Measurements from ENCODE around the gene TIMP2.
"Not testable (repeated sequence)": the region's sequence is repeated elsewhere in the genome, so short reads cannot be mapped to it uniquely, and the experiment has no call there.

TIMP2 gene

GRCh38 chr17:78904371-78904770 is 20.8 kb downstream of the TIMP2 start:
- Histone ChIP-seq H3K79me2 (ENCODE audit: insufficient read depth, low read depth) (peaks cover 42% of the 10 kb centered on the region), H4K20me1 (ENCODE audit: insufficient read depth) (no peaks in the 10 kb centered on the region; the same call in 1 of the 2 replicates), H3K4me3 (IDR thresholded peaks at IDR 0.05; ENCODE audit: insufficient read depth, low read depth, low read length) (no peak overlapping the region), H3K27ac (no peak overlapping the region), H3K4me2 (no peak overlapping the region), H3K27me3 (ENCODE audit: insufficient read depth, low read depth) (no peaks in the 10 kb centered on the region), H3K36me3 (ENCODE audit: insufficient read depth) (no peaks in the 10 kb centered on the region), H2AFZ (ENCODE audit: low read depth) (no peak overlapping the region), H3K4me1 (ENCODE audit: low read depth, poor library complexity, severe bottlenecking) (peaks cover 3% of the 10 kb centered on the region), H3K9ac (no peak overlapping the region)
- TF ChIP-seq CTCF (conservative IDR thresholded peaks at IDR 0.05; ENCODE audit: low read depth, low read length): no peak

- H2AFZ ChIP-seq (ENCODE audit: low read depth): no peak within 1 kb of the TSS
- H3K36me3 ChIP-seq (ENCODE audit: insufficient read depth): no peaks in the 10 kb centered on the region
- H3K9ac ChIP-seq: no peak within 1 kb of the TSS
- no peak within 1 kb of the TSS for H3K4me3 ChIP-seq (IDR thresholded peaks at IDR 0.05; ENCODE audit: insufficient read depth, low read depth, low read length)
- H3K27me3 ChIP-seq (ENCODE audit: insufficient read depth, low read depth): no peaks in the 10 kb centered on the region
- peaks cover 3% of the 10 kb centered on the region for H3K4me1 ChIP-seq (ENCODE audit: low read depth, poor library complexity, severe bottlenecking)
- H3K79me2 ChIP-seq (ENCODE audit: insufficient read depth, low read depth): peaks cover 35% of the 10 kb centered on the region
- no peak within 1 kb of the TSS for H3K4me2 ChIP-seq
- TF ChIP-seq CTCF (conservative IDR thresholded peaks at IDR 0.05; ENCODE audit: low read depth, low read length): no peak
- no peaks in the 10 kb centered on the region; the same call in 1 of the 2 replicates for H4K20me1 ChIP-seq (ENCODE audit: insufficient read depth)
- H3K27ac ChIP-seq: no peak within 1 kb of the TSS
Measured at GRCh38 chr17:78903101-78903779, 21.9 kb downstream of the TIMP2 start, which contains the start of gene CEP295NL. Gene CEP295NL (minus strand): TSS chr17:78903201. CDS start chr17:78901828, 1,373 bp downstream.

- not testable (repeated sequence) for H3K4me1 ChIP-seq (ENCODE audit: low read depth, poor library complexity, severe bottlenecking); H3K36me3 ChIP-seq (ENCODE audit: insufficient read depth); H3K27ac ChIP-seq; H3K4me3 ChIP-seq (IDR thresholded peaks at IDR 0.05; ENCODE audit: insufficient read depth, low read depth, low read length); H3K9ac ChIP-seq; H3K4me2 ChIP-seq; H3K27me3 ChIP-seq (ENCODE audit: insufficient read depth, low read depth); H2AFZ ChIP-seq (ENCODE audit: low read depth); H4K20me1 ChIP-seq (ENCODE audit: insufficient read depth)
- peaks cover 36% of the 10 kb centered on the region for H3K79me2 ChIP-seq (ENCODE audit: insufficient read depth, low read depth)
Measured at GRCh38 chr17:78902231-78902630, 23.0 kb downstream of the TIMP2 start.

GRCh38 chr17:78901806-78902205 is 23.4 kb downstream of the TIMP2 start:
- H3K9ac ChIP-seq: no peak overlapping the region
- H4K20me1 ChIP-seq (ENCODE audit: insufficient read depth): no peaks in the 10 kb centered on the region; the same call in 1 of the 2 replicates
- H2AFZ ChIP-seq (ENCODE audit: low read depth): no peak overlapping the region
- TF ChIP-seq CTCF (conservative IDR thresholded peaks at IDR 0.05; ENCODE audit: low read depth, low read length): no peak
- H3K4me1 ChIP-seq (ENCODE audit: low read depth, poor library complexity, severe bottlenecking): peaks cover 3% of the 10 kb centered on the region
- H3K27ac ChIP-seq: no peak overlapping the region
- H3K4me2 ChIP-seq: no peak overlapping the region
- peaks cover 32% of the 10 kb centered on the region for H3K79me2 ChIP-seq (ENCODE audit: insufficient read depth, low read depth)
- no peak overlapping the region for H3K4me3 ChIP-seq (IDR thresholded peaks at IDR 0.05; ENCODE audit: insufficient read depth, low read depth, low read length)
- H3K27me3 ChIP-seq (ENCODE audit: insufficient read depth, low read depth): no peaks in the 10 kb centered on the region
- no peaks in the 10 kb centered on the region for H3K36me3 ChIP-seq (ENCODE audit: insufficient read depth)

- Histone ChIP-seq H3K79me2 (ENCODE audit: insufficient read depth, low read depth) (peaks cover 29% of the 10 kb centered on the region), H3K4me2 (no peak overlapping the region), H3K36me3 (ENCODE audit: insufficient read depth) (no peaks in the 10 kb centered on the region), H3K27me3 (ENCODE audit: insufficient read depth, low read depth) (no peaks in the 10 kb centered on the region), H3K27ac (no peak overlapping the region), H3K9ac (no peak overlapping the region), H2AFZ (ENCODE audit: low read depth) (no peak overlapping the region), H4K20me1 (ENCODE audit: insufficient read depth) (no peaks in the 10 kb centered on the region; the same call in 1 of the 2 replicates), H3K4me1 (ENCODE audit: low read depth, poor library complexity, severe bottlenecking) (peaks cover 3% of the 10 kb centered on the region), H3K4me3 (IDR thresholded peaks at IDR 0.05; ENCODE audit: insufficient read depth, low read depth, low read length) (no peak overlapping the region)
- TF ChIP-seq CTCF (conservative IDR thresholded peaks at IDR 0.05; ENCODE audit: low read depth, low read length): no peak
Measured at GRCh38 chr17:78900816-78901215, 24.4 kb downstream of the TIMP2 start.

Data from KMS-11 (cell line).